ENCODE results near the gene PRR23E.

The PRR23E gene

GRCh38 chr3:127165036-127165435 lies 27.9 kb upstream of the PRR23E start:
- no peak overlapping the region for H3K4me3 ChIP-seq (ENCODE audit: low read depth, low read length)

GRCh38 chr3:127165694-127166485 lies 27.0 kb upstream of the PRR23E start:
- no peak overlapping the region for H3K4me3 ChIP-seq (ENCODE audit: low read depth, low read length)
- TF ChIP-seq CTCF (IDR thresholded peaks at IDR 0.05; ENCODE audit: low read depth, low read length): no peak

More at GRCh38 chr3:127165036-127165435, 27.9 kb upstream of the PRR23E start:
- TF ChIP-seq CTCF (IDR thresholded peaks at IDR 0.05; ENCODE audit: low read depth, low read length): no peak

- TF ChIP-seq CTCF (IDR thresholded peaks at IDR 0.05; ENCODE audit: low read depth, low read length): no peak
- H3K4me3 ChIP-seq (ENCODE audit: low read depth, low read length): no peak overlapping the region
Observed at GRCh38 chr3:127166501-127167065, 26.3 kb upstream of the PRR23E start.

DNA sequence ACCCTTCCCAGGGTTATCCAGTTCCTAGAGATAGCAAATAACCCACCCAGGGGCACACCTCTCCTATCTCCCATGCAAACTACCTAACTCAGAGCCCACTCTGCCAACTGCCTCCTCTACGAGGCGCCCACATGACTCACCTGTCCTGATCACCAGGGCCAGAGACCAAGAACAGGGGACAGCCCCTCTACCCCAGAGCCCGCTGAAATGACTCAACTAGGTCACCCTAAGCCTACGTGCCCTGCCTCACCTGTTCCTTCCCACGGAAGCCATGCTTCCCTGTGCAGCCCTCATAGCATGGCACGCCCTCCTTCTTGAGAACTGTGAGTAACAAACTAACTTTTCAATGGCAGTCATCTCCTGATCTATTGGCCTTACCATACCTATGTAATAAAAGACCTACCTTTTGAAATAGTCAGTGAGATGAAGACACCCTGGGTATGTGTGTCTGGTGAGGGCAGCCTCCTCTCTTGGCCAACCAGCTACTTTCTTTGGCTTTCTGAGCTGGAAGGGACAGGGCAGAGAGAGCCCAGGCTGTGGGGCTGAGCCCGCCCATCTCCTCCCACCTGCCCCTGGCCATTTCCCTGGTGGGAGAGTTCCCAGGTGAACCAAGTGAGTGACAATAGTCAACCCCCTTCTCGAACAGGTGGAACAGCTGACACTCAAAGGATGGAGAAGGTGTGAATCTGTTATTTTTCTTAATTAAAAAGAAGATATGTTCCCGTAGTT lies 25.5 kb upstream of the PRR23E start:
- H3K4me3 ChIP-seq (ENCODE audit: low read depth, low read length): no peak overlapping the region
- TF ChIP-seq CTCF (IDR thresholded peaks at IDR 0.05; ENCODE audit: low read depth, low read length): no peak

DNA sequence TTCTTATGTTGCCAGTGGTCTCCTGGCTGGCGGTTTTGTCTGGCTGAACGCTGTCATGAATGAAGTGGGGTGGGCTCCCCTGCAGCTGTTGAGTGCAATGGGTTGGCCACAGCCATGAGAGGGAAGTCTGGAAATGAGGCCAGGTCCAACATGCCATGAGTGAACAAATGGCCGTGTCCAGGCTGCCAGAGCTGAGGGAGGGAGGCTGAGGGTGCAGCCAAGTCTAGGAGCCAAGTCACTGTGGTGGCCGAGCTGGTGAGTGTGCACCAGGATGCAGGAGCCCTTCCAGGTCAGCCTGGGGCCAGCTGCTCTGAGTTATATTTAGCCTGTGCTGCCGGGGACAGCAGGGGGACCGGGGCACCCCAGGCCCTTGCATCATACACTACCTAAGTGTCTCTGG lies 24.7 kb upstream of the PRR23E start:
- H3K4me3 ChIP-seq (ENCODE audit: low read depth, low read length): no peak overlapping the region
- no peak for TF ChIP-seq CTCF (IDR thresholded peaks at IDR 0.05; ENCODE audit: low read depth, low read length)

DNA sequence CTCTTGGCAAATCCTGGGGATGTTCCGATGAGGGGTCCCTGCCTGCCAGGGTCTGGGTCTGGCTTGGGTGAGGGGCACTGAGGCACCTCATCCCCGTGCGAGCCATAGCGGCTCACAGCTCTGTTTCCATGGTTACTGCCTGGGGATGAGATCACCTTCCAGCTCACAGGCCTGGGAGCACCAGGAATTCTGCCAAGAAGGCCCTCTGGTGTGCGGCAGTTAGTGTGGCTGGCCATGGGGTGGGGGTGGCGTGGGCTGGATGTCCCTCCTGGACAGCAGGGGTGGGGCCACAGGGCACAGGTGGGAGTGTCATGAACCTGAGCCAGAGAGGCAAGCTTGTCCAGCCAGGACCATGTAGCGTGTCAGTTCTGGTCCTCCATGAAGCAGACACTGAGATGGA lies 22.1 kb upstream of the PRR23E start:
- no peak for TF ChIP-seq CTCF (IDR thresholded peaks at IDR 0.05; ENCODE audit: low read depth, low read length)
- no peak overlapping the region for H3K4me3 ChIP-seq (ENCODE audit: low read depth, low read length)

DNA sequence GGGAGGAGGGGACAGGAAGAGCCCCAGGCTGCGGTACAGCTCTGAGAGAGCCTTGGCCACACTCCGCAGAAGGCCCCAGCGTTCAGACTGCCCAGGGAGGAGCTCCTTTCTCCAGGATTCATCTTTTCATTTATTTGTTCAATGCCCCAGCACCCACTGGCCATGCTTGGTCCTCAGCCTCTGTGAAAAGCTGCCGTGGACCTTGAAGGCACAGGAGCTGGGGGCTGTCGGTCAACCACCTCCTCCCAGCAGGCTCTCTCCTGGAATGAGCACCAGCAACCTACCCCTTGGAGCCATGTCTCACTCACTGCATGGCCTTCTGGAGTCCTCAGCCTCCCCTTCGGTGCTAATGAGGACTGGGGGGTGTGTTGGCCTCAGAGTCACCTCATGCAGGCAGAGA lies 21.6 kb upstream of the PRR23E start:
- no peak for TF ChIP-seq CTCF (IDR thresholded peaks at IDR 0.05; ENCODE audit: low read depth, low read length)

More for the DNA sequence above, 21.6 kb upstream of the PRR23E start:
- no peak overlapping the region for H3K4me3 ChIP-seq (ENCODE audit: low read depth, low read length)

All from WI38 (cell line).